ENCODE measurements around the gene FBXL5. TPM values are rescaled to one million over a fixed set of nuclear protein-coding genes. Genes with fewer than 3 reads are reported as not detected.

The FBXL5 gene
- total RNA-seq, 4 donors from 2014 or later, result 73.2 to 120 (median 93.7) TPM

DNA sequence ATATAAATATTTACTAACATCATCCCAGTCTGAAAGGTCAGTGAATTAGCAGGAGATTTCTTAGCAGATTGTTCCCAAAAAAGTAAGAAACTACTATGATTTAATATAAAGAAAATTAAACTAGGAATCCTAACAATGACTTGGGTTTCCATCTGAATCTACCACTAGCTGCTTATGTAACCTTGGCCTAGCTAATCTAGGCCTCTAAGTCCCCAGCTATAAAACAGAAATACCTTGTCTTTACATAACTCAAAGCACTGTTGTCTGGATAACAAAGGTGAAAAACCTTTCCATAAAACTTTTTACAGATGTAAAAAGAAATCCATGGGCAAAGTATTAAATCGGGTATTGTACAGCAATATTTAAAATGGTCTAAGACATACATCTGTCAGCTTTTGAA lies 3.0 kb downstream of the FBXL5 start:
- H3K4me3 ChIP-seq, result no peak overlapping the region

DNA sequence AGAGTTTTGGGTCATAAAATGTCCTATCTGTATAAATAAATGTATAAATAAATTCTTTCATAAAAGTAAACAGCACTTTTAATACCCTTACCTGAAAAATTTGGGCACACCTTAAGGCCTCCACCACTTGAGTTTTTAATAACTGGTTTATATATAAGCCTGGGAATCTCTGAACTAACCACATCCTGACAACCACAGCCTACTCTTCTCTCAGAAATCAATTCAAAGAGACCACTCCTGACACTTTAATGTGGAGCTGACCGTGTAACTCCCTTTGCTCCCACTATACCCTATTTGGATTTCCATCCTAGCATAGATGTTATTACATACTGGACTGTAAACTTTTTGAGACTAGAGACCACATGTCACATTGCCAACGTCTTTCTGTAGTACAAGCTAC lies 3.5 kb downstream of the FBXL5 start:
- peaks cover 69% of the 10 kb centered on the region for H3K4me1 ChIP-seq
- WGBS, result 38% methylated on average over 2 of the region's 2 CpGs
- H3K27me3 ChIP-seq, result no peaks in the 10 kb centered on the region
- no peaks in the 10 kb centered on the region for H3K9me3 ChIP-seq
- H3K4me3 ChIP-seq, result no peak overlapping the region
- no peak overlapping the region for H3K27ac ChIP-seq
- H3K36me3 ChIP-seq, result no peaks in the 10 kb centered on the region
- TF ChIP-seq EP300 (IDR thresholded peaks at IDR 0.05) (no peak), POLR2AphosphoS5 (IDR thresholded peaks at IDR 0.05) (no peak), POLR2A (IDR thresholded peaks at IDR 0.05) (no peak)
- TF ChIP-seq, protein P1, sequence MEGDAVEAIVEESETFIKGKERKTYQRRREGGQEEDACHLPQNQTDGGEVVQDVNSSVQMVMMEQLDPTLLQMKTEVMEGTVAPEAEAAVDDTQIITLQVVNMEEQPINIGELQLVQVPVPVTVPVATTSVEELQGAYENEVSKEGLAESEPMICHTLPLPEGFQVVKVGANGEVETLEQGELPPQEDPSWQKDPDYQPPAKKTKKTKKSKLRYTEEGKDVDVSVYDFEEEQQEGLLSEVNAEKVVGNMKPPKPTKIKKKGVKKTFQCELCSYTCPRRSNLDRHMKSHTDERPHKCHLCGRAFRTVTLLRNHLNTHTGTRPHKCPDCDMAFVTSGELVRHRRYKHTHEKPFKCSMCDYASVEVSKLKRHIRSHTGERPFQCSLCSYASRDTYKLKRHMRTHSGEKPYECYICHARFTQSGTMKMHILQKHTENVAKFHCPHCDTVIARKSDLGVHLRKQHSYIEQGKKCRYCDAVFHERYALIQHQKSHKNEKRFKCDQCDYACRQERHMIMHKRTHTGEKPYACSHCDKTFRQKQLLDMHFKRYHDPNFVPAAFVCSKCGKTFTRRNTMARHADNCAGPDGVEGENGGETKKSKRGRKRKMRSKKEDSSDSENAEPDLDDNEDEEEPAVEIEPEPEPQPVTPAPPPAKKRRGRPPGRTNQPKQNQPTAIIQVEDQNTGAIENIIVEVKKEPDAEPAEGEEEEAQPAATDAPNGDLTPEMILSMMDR (IDR thresholded peaks at IDR 0.05), result no peak
- no peak for DNase-seq (ENCODE audit: low spot score in 2 of 2)

More for the DNA sequence above, 3.0 kb downstream of the FBXL5 start:
- WGBS, result 80% methylated on average over 1 of the region's 1 CpG
- Histone ChIP-seq H3K27ac (no peak overlapping the region), H3K36me3 (no peaks in the 10 kb centered on the region), H3K4me1 (peaks cover 69% of the 10 kb centered on the region), H3K27me3 (no peaks in the 10 kb centered on the region), H3K9me3 (no peaks in the 10 kb centered on the region)
- DNase-seq (ENCODE audit: low spot score in 2 of 2), result no peak
- TF ChIP-seq POLR2AphosphoS5 (IDR thresholded peaks at IDR 0.05) (no peak), EP300 (IDR thresholded peaks at IDR 0.05) (no peak), POLR2A (IDR thresholded peaks at IDR 0.05) (no peak)
- TF ChIP-seq, protein P1 (IDR thresholded peaks at IDR 0.05), result no peak

DNA sequence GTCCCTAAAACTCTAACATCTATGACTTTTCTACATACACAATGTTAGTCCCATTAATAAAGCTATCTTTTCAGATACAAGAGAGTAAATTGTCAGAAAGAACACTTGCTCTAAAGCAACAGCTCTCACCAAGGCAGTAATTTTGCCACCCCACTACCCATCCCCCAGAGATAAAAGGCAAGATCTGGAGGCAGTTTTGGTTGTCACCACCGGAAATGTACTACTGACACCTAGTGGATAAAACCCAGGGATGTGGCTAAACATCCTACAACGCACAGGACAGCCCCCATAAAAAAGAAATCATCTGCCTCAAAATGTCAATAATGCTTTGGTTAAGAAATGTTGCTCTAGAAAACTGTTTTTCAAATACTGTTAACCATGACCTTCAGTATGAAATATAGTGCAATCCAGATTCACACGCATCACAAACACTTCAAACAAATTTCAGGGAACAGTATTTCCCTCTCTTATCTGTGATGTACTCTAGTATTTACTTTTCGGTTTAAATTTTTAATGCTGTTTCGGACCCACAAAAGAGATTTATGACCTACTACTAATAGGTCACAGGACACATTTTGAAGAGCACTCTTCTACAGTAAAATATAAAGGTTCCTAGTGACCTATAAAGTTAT lies 5.1 kb downstream of the FBXL5 start:
- Histone ChIP-seq H3K36me3 (no peaks in the 10 kb centered on the region), H3K4me1 (peaks cover 63% of the 10 kb centered on the region), H3K4me3 (no peak overlapping the region), H3K27me3 (no peaks in the 10 kb centered on the region), H3K27ac (no peak overlapping the region), H3K9me3 (no peaks in the 10 kb centered on the region)
- DNase-seq (ENCODE audit: low spot score in 2 of 2), result no peak
- 32% methylated on average over 5 of the region's 5 CpGs for WGBS
- TF ChIP-seq EP300 (IDR thresholded peaks at IDR 0.05), result no peak
- TF ChIP-seq, protein P1 (IDR thresholded peaks at IDR 0.05), result peak; percentile 28 to 36

DNA sequence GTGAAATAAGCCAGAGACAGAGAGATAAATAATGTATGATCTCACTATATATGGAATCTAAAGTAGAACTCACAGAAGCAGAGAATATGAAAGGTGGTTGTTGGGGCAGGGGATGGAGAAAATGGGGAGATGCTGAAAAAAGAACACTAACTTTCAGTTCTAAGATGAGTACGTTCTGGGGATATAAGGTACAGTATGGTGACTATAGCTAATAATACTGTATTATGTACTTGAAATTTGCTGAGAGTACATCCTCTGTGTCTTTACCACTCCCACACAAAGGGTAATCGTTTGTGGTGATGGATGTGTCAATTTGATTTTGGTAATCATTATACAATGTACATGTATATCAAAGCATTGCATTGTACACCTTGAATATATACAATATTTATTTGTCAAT lies 6.6 kb downstream of the FBXL5 start:
- Histone ChIP-seq H3K4me3 (no peak overlapping the region), H3K27ac (no peak overlapping the region), H3K4me1 (peaks cover 61% of the 10 kb centered on the region), H3K36me3 (no peaks in the 10 kb centered on the region), H3K9me3 (no peaks in the 10 kb centered on the region), H3K27me3 (no peaks in the 10 kb centered on the region)
- DNase-seq (ENCODE audit: low spot score in 2 of 2), result no peak
- 63% methylated on average over 2 of the region's 2 CpGs for WGBS
- TF ChIP-seq, protein P1 (IDR thresholded peaks at IDR 0.05), result no peak
- no peak for TF ChIP-seq EP300 (IDR thresholded peaks at IDR 0.05)
- no peak for TF ChIP-seq POLR2AphosphoS5 (IDR thresholded peaks at IDR 0.05)
- no peak for TF ChIP-seq POLR2A (IDR thresholded peaks at IDR 0.05)

DNA sequence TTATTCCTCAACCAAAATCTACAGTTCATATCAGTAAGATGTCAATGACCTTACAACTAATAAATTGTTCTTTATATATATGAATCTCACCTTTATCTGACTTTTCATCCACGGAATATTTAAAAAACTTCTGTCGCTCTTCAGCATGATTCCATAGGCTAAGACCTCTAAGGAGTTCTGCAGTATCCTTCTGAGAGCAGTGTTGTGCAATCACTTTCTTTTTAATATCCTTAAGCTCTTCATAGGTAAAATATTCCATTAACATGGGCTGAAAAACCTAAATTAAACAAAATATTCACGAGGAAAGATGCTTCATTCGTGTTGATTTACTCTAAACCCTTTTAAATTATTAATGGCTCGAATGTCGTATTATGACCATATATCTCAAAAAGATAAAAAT lies 16.7 kb downstream of the FBXL5 start:
- WGBS, result 93% methylated on average over 6 of the region's 6 CpGs

More for the DNA sequence above, 16.7 kb downstream of the FBXL5 start:
- no peak for DNase-seq (ENCODE audit: low spot score in 2 of 2)
- TF ChIP-seq POLR2A (IDR thresholded peaks at IDR 0.05) (no peak), EP300 (IDR thresholded peaks at IDR 0.05) (no peak)
- TF ChIP-seq, protein P1 (IDR thresholded peaks at IDR 0.05), result no peak
- Histone ChIP-seq H3K4me1 (peaks cover 6% of the 10 kb centered on the region), H3K27me3 (no peaks in the 10 kb centered on the region), H3K4me3 (no peak overlapping the region), H3K27ac (no peak overlapping the region), H3K36me3 (peaks cover 59% of the 10 kb centered on the region), H3K9me3 (no peaks in the 10 kb centered on the region)
